Ascending aorta (tissue), 2 donors: Measurements from ENCODE around the gene ADAMTS2. TPM values are rescaled to one million over a fixed set of nuclear protein-coding genes. Genes with fewer than 3 reads are reported as not detected.

ENCODE experiments used
- DNase-seq, 2 donors: peaks; one replicate each; pipeline ENCODE4 v3.0.0-alpha.2; 2019; ENCODE audit warnings: low spot score in 2 of 2
- H3K27ac ChIP-seq, 2 donors: fragments of 200-600 bp; sonication (generic); one replicate each; pipeline ENCODE4 v1.5.1; 2016 to 2017; ENCODE audit warnings: mild to moderate bottlenecking in 1 of 2
- H3K27me3 ChIP-seq: fragments of 200-600 bp; sonication (generic); one replicate; pipeline ENCODE4 v1.5.1; 2017
- H3K36me3 ChIP-seq, 2 donors: fragments of 200-600 bp; sonication (generic); one replicate each; pipeline ENCODE4 v1.5.1; 2016
- H3K4me1 ChIP-seq, 2 donors: fragments of 200-600 bp; sonication (generic); one replicate each; pipeline ENCODE4 v1.5.1; 2016 to 2017; ENCODE audit warnings: mild to moderate bottlenecking in 1 of 2
- H3K4me3 ChIP-seq, 2 donors: fragments of 200-600 bp; sonication (generic); one replicate each; pipeline ENCODE4 v1.5.1; 2016 to 2017; ENCODE audit warnings: mild to moderate bottlenecking in 1 of 2
- H3K9me3 ChIP-seq, 2 donors: fragments of 200-600 bp; sonication (generic); one replicate each; pipeline ENCODE4 v1.5.1; 2016
- intact Hi-C: fragments of 100-400 bp; cut with DNase I; formaldehyde crosslinking; loops from one replicate; pipeline ENCODE4 v1.15.1; 2023
- total RNA-seq: library from RNA; depleted of rRNA; stranded (reverse); fragments of >200 nt; gene quantifications from one replicate; pipeline ENCODE4 v1.1.0, GENCODE V29; 2016
- TF ChIP-seq, protein P1 (sequence below), 3 experiments: fragments of 200-600 bp in 2 of 3; fragments of 450-650 bp in 1 of 3; sonication (generic) in 2 of 3; IDR thresholded peaks; one replicate each; pipeline ENCODE4 v1.5.1; 2016 to 2019; ENCODE audit warnings: antibody characterized with exemption in 3 of 3, mild to moderate bottlenecking in 1 of 3, moderate library complexity in 1 of 3

Gene ADAMTS2
- total RNA-seq, 1 donor from 2014 or later, result 51.0 TPM

DNA sequence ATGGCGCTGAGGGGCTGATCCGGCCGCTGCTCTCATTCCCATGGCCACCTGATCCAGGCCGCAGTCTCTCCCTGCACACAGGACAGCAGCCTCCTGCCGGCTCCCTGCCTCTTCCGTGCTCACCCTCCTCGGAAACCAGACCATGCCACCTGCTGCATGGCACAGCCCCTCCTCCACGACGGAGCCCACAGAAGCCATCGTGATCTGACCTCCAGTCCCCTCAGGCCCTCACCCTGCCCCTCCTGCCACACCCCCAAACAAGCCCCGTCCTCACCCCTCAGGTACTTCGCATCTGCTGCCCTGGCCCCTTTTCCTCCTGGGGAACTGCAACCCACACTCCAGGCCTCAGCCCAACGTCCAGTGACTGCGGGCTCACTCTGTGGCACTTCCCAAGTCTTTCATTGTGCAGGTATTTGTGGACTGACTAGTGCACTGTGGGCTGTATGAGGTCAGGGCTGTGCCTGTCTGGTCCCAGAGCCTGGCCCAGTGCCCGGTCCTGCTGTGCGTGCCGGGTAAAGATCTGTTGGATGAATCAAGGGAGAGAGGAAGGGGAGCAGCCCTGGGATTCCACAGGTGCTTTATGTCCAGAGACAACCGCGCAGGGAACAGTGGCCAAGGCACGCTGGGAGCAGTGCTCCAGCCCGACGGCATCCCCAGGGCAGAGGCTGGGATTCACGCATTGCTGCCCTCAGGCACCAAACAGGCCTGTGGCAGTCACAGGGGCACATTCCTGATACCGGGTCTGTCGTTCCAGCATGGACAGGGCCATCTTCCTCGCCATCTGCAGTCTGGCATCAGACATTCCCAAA lies 86.1 kb downstream of the ADAMTS2 start:
- Histone ChIP-seq H3K36me3 (no peaks in the 10 kb centered on the region), H3K27ac (no peak overlapping the region), H3K9me3 (no peaks in the 10 kb centered on the region), H3K27me3 (no peaks in the 10 kb centered on the region), H3K4me3 (no peak overlapping the region), H3K4me1 (no peaks in the 10 kb centered on the region)
- peak in 1 of 2 donors; percentile 68 for DNase-seq
- TF ChIP-seq, protein P1, sequence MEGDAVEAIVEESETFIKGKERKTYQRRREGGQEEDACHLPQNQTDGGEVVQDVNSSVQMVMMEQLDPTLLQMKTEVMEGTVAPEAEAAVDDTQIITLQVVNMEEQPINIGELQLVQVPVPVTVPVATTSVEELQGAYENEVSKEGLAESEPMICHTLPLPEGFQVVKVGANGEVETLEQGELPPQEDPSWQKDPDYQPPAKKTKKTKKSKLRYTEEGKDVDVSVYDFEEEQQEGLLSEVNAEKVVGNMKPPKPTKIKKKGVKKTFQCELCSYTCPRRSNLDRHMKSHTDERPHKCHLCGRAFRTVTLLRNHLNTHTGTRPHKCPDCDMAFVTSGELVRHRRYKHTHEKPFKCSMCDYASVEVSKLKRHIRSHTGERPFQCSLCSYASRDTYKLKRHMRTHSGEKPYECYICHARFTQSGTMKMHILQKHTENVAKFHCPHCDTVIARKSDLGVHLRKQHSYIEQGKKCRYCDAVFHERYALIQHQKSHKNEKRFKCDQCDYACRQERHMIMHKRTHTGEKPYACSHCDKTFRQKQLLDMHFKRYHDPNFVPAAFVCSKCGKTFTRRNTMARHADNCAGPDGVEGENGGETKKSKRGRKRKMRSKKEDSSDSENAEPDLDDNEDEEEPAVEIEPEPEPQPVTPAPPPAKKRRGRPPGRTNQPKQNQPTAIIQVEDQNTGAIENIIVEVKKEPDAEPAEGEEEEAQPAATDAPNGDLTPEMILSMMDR (IDR thresholded peaks at IDR 0.05), result no peak
- intact Hi-C loops, result no loop called here

DNA sequence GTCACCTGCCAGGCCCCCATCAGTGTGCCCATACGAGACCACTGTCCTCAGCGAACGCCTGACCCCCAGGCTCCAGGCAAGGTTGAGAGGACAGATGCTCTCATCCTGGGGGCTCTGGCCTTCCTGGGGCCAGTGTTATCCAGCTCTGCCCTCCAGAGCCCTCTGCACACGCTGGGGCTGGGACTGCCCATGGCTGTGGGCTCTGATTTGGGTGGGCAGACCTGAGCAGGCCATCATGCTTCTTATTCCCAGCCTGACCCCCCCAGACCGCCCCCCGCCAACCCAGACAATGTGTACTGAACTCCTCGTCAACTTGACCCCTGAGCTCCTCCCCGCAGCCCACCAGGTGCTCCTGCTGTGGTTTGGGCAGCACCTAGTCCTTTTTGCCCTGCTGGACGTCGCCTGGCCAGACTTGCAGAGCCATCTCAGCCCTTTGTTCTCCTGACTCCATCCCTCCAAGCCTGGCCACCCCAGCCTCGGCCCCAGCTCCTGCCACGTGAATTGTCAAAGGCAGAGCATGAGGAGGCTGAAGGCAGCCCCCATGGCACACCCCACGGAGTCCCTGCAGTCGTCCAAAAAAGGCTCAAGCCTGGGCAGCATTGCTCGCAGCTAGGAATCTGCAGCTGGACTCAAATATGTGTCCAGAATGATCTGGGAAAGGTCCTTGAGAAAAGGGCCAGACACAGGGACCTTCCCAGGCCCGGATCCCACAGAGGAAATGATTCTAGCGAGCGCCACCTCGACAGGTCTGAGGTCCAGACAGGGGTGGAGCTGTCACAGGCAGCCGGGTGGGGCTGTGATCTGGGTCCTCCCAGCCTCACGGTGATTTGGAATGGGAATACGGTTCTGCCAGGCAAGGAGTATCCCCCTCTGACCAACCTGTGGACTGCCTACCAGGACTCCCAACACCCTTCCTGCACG lies 87.0 kb downstream of the ADAMTS2 start:
- intact Hi-C loops, result no loop called here

DNA sequence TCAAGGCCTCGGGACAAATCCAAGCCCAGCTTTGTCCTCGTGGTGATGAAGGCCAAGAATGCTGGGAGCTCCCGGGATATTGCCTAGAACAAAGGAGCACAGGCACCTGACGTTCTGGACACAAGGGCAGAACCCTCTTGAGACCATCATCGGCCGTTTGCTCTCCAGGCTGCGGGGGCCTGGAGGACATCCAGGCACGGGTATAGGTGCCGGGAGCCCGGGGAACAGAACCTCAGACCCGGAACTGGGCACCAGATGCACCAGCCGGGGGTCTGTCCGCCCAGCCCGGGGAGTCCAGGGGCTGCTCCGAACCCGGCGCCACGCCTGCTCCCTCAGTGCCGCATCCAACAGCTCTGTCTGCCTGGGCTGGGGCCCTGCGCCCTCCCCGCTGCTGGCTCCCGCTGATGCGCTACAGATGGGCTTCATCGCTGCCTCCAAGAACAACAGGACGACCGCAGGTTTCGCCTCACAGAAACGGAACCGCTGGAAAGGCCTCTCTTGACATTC lies 88.0 kb downstream of the ADAMTS2 start:
- H3K27ac ChIP-seq, result peak overlapping the region in 1 of 2 donors; percentile 9
- H3K27me3 ChIP-seq, result no peaks in the 10 kb centered on the region
- TF ChIP-seq, protein P1 (IDR thresholded peaks at IDR 0.05), result no peak
- H3K4me3 ChIP-seq, result no peak overlapping the region
- H3K9me3 ChIP-seq, result no peaks in the 10 kb centered on the region
- no peaks in the 10 kb centered on the region for H3K36me3 ChIP-seq
- intact Hi-C loops, result no loop called here
- DNase-seq, result peak in 1 of 2 donors; percentile 61
- no peaks in the 10 kb centered on the region for H3K4me1 ChIP-seq

More for the DNA sequence above, 87.0 kb downstream of the ADAMTS2 start:
- Histone ChIP-seq H3K36me3 (no peaks in the 10 kb centered on the region), H3K9me3 (no peaks in the 10 kb centered on the region), H3K4me3 (no peak overlapping the region), H3K4me1 (no peaks in the 10 kb centered on the region), H3K27me3 (no peaks in the 10 kb centered on the region), H3K27ac (no peak overlapping the region)
- TF ChIP-seq, protein P1 (IDR thresholded peaks at IDR 0.05), result no peak
- DNase-seq, result peak in 1 of 2 donors; percentile 55

- H3K27ac ChIP-seq, result peak overlapping the region in 1 of 2 donors; percentile 9
- intact Hi-C loops, result no loop called here
- H3K4me3 ChIP-seq, result no peak overlapping the region
- H3K9me3 ChIP-seq, result no peaks in the 10 kb centered on the region
- H3K27me3 ChIP-seq, result no peaks in the 10 kb centered on the region
- no peaks in the 10 kb centered on the region for H3K4me1 ChIP-seq
- TF ChIP-seq, protein P1 (IDR thresholded peaks at IDR 0.05), result no peak
- DNase-seq, result peak in 1 of 2 donors; percentile 62
- no peaks in the 10 kb centered on the region for H3K36me3 ChIP-seq
Measured at GRCh38 chr5:179256328-179257175, 88.7 kb downstream of the ADAMTS2 start.
